ENCODE measurements around the gene NTN1. TPM values are rescaled to one million over a fixed set of nuclear protein-coding genes. Genes with fewer than 3 reads are reported as not detected.

The NTN1 gene
- total RNA-seq, 2 experiments from 2014 or later, result not detected

DNA sequence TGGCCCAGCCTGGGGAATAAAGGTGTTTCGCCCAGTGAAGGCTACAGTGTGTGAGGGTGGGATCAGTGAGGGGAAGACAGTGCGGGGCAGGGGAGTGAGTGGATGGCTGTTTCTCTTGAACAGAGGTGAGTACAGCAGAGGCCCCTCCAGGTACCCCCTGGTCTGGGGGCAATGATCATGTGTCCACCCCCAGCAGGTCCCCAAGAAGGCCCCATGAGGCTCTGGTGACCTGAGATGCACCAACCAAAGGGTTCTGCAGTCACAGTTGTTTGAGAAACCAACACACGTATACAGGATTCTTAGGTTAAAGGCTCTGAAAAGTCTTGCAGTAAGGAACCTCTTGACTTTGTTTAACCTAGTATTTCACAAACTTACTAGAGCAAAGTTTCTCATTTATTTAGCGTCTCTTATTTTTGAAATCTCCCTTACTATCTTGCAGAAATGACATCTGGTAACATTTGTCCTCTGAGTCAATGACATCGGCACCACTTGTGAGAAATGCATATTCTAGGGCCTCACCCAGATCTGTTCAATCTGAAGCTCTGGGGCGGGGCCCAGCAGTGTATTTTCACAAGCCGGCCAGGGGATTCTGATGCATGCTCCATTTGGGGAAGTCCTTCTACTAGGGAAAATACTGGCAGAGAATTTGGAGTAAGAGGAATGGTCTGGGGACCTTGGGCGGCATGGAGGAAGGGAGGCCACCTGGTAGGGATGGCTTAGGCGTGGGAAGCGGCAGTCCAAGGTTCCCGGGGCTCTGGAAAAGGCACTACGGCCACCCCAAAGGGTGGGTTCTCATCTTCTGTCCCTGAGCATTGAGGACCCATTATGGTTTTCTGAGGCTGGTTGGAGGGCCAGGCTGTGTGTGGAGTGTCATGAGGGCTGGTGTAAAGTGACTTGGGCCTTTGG, 217.3 kb downstream of the NTN1 start:
- Histone ChIP-seq H3K4me1 (ENCODE audit: insufficient read depth, low read length, poor library complexity, severe bottlenecking) (no peaks in the 10 kb centered on the region), H3K4me2 (ENCODE audit: low read length) (no peak overlapping the region), H3K4me3 (ENCODE audit: low read depth, low read length, poor library complexity, severe bottlenecking) (no peak overlapping the region), H4K20me1 (ENCODE audit: insufficient read depth, low read length) (no peaks in the 10 kb centered on the region), H2AFZ (ENCODE audit: low read length) (no peak overlapping the region), H3K9me3 (ENCODE audit: low read length) (no peaks in the 10 kb centered on the region), H3K9me2 (ENCODE audit: insufficient read depth, low read length) (no peaks in the 10 kb centered on the region), H3K36me3 (ENCODE audit: insufficient read depth, low read length) (no peaks in the 10 kb centered on the region), H3K27ac (ENCODE audit: low read depth, low read length, poor library complexity, severe bottlenecking) (no peak overlapping the region), H3K79me2 (ENCODE audit: insufficient read depth, low read depth, low read length) (no peaks in the 10 kb centered on the region)
- CTCF ChIA-PET (ENCODE audit: unreplicated experiment), result no interaction called here
- intact Hi-C loops (cut with micrococcal nuclease; ENCODE audit: unreplicated experiment), result no loop called here
- no peak for DNase-seq (ENCODE audit: low spot score)
- no peak for TF ChIP-seq EZH2phosphoT487 (IDR thresholded peaks at IDR 0.05; ENCODE audit: borderline replicate concordance, low read depth, low read length)
- TF ChIP-seq, protein P1, sequence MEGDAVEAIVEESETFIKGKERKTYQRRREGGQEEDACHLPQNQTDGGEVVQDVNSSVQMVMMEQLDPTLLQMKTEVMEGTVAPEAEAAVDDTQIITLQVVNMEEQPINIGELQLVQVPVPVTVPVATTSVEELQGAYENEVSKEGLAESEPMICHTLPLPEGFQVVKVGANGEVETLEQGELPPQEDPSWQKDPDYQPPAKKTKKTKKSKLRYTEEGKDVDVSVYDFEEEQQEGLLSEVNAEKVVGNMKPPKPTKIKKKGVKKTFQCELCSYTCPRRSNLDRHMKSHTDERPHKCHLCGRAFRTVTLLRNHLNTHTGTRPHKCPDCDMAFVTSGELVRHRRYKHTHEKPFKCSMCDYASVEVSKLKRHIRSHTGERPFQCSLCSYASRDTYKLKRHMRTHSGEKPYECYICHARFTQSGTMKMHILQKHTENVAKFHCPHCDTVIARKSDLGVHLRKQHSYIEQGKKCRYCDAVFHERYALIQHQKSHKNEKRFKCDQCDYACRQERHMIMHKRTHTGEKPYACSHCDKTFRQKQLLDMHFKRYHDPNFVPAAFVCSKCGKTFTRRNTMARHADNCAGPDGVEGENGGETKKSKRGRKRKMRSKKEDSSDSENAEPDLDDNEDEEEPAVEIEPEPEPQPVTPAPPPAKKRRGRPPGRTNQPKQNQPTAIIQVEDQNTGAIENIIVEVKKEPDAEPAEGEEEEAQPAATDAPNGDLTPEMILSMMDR (conservative IDR thresholded peaks at IDR 0.05; ENCODE audit: low read length), result no peak
- BruUV-seq (replicated peaks), result no TSS peak
- POLR2A ChIA-PET, result no interaction called here

DNA sequence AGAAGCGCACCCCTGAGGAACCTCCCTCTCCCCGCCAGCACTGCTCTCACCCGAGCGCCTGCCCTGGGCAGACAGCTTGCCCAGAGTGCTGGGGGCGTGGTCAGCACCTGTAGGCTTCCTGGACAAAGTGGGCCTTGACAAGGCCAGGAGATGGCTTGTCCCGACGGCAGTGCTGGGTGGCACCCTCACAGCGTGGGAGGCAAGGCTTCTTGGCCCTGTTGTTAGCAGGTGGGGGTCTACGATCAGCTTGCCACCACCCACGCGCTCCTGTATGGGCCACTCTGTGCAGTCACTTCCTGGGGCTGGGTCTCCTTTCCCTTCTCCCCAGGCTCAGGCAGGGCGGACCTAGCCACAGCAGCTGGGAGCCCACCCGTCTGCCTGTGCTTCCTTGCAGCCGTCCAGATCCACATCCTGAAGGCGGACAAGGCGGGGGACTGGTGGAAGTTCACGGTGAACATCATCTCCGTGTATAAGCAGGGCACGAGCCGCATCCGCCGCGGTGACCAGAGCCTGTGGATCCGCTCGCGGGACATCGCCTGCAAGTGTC, 218.0 kb downstream of the NTN1 start:
- TF ChIP-seq, protein P1 (conservative IDR thresholded peaks at IDR 0.05; ENCODE audit: low read length), result no peak
- TF ChIP-seq EZH2phosphoT487 (IDR thresholded peaks at IDR 0.05; ENCODE audit: borderline replicate concordance, low read depth, low read length), result no peak
- intact Hi-C loops (cut with micrococcal nuclease; ENCODE audit: unreplicated experiment), result no loop called here
- POLR2A ChIA-PET, result no interaction called here
- Histone ChIP-seq H3K79me2 (ENCODE audit: insufficient read depth, low read depth, low read length) (no peaks in the 10 kb centered on the region), H3K9me3 (ENCODE audit: low read length) (no peaks in the 10 kb centered on the region), H3K27ac (ENCODE audit: low read depth, low read length, poor library complexity, severe bottlenecking) (no peak overlapping the region), H3K4me3 (ENCODE audit: low read depth, low read length, poor library complexity, severe bottlenecking) (peak overlapping the region; percentile 44), H4K20me1 (ENCODE audit: insufficient read depth, low read length) (no peaks in the 10 kb centered on the region), H3K4me2 (ENCODE audit: low read length) (peak overlapping the region; percentile 65), H3K36me3 (ENCODE audit: insufficient read depth, low read length) (no peaks in the 10 kb centered on the region), H3K4me1 (ENCODE audit: insufficient read depth, low read length, poor library complexity, severe bottlenecking) (no peaks in the 10 kb centered on the region), H2AFZ (ENCODE audit: low read length) (no peak overlapping the region), H3K9me2 (ENCODE audit: insufficient read depth, low read length) (no peaks in the 10 kb centered on the region)
- DNase-seq (ENCODE audit: low spot score), result no peak
- CTCF ChIA-PET (ENCODE audit: unreplicated experiment), result no interaction called here
- no TSS peak for BruUV-seq (replicated peaks)

Measured in OCI-LY7 (cell line).